AG04449 (cell line): ENCODE data around the gene ADGRV1.

Experiments used
- CTCF ChIA-PET: fragments of 350-600 bp; formaldehyde crosslinking; extraction: SDS; loops from one replicate; lab custom pipeline; 2021; ENCODE audit warnings: antibody characterized with exemption; lab: Yijun Ruan, JAX
- POLR2A ChIA-PET: fragments of 400-600, 350-600 bp; formaldehyde crosslinking; extraction: SDS; loops from one replicate; lab custom pipeline; 2020; ENCODE audit warnings: antibody characterized with exemption, inconsistent platforms; lab: Yijun Ruan, JAX
- DNase-seq: peaks from one replicate; pipeline ENCODE4 v3.0.0-alpha.2; 2010; ENCODE audit warnings: low read depth, low spot score
- H3K4me3 ChIP-seq: 2 replicates; pipeline ENCODE4 v1.5.1; 2011; ENCODE audit warnings: low read depth, mild to moderate bottlenecking, control low read depth, low read length
- TF ChIP-seq, protein P1 (sequence below): IDR thresholded peaks from one replicate; pipeline ENCODE4 v1.5.1; 2011; ENCODE audit warnings: mild to moderate bottlenecking, moderate library complexity, low read length, control low read depth, inconsistent platforms; ENCODE audit not compliant: insufficient read depth; ENCODE audit errors: missing control alignments

The ADGRV1 gene

DNA sequence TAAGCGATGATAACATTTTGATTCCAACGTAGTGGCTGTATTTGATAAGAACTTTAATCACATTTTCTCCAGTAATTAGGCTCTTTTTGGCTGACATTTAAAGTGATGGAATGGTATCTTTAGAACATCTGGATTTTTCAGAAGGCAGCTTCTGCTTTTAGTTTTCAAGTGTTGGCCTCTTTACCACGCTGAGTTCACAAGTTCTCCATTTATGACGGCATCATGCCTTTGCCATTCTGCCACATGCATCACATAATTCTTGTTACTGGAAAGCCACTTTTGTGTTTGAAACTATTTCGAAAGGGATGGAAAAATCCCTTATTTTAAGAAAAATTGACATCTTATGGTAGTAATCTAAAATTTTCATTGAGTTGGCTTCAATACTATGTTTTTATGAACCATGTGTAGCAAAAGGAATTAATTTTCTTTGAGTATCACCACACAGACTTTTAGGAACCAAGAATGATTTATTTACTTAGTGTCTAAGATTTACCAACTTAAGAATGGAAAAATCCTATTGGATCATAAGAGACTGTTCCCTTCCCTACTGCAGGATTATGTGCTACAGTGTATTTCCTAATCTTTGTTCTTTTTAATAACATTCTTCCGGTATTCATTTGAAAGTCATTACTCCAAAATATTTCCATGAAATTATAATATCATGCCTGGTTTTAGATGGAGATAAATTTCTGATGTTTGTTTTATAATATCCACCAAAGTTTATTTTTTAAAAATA lies 344.2 kb downstream of the ADGRV1 start:
- TF ChIP-seq, protein P1, sequence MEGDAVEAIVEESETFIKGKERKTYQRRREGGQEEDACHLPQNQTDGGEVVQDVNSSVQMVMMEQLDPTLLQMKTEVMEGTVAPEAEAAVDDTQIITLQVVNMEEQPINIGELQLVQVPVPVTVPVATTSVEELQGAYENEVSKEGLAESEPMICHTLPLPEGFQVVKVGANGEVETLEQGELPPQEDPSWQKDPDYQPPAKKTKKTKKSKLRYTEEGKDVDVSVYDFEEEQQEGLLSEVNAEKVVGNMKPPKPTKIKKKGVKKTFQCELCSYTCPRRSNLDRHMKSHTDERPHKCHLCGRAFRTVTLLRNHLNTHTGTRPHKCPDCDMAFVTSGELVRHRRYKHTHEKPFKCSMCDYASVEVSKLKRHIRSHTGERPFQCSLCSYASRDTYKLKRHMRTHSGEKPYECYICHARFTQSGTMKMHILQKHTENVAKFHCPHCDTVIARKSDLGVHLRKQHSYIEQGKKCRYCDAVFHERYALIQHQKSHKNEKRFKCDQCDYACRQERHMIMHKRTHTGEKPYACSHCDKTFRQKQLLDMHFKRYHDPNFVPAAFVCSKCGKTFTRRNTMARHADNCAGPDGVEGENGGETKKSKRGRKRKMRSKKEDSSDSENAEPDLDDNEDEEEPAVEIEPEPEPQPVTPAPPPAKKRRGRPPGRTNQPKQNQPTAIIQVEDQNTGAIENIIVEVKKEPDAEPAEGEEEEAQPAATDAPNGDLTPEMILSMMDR, result no peak
- no peak overlapping the region for H3K4me3 ChIP-seq
- no peak for DNase-seq
- ChIA-PET CTCF (no interaction called here), POLR2A (no interaction called here)

DNA sequence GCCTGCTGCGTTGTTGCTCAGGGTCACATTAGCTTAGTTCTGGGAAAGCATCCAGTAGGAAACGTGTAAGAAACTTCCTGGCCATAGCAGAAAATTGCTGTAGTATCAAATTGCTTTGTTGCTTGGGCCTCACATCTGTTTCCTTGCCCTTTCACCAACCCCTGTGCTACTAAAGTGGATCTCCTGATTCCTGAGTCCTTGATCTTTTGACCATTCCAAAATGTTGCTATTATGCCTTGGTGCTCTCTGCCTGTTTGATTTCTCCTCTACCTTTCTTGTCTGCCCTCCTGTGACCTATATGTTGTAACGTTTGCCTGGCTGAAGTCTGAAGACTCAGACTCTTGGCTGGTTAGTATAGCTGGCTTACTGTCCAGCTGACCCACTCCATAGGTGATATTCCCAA lies 350.5 kb downstream of the ADGRV1 start:
- TF ChIP-seq, protein P1, result no peak
- ChIA-PET CTCF (no interaction called here), POLR2A (no interaction called here)
- H3K4me3 ChIP-seq, result no peak overlapping the region
- DNase-seq, result no peak

DNA sequence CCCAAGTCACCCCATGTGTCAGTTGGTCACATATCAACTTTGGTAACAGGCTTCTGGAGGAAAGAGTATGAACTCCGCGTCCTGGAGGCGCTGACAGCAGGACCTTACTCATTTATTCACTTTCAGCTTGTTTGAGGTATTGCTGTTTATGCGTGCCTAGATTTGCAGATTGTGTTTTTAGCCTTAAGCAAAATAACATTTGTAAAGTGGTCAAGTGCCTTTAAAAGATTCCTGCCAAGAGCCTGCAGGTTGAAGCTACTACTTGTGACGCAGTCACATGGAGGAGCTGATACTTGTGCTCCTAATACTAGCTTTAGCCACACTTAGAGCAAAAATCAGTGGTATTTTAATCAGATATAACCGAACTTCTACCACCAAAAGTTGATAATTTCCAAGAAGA lies 351.3 kb downstream of the ADGRV1 start:
- TF ChIP-seq, protein P1, result no peak
- ChIA-PET CTCF (no interaction called here), POLR2A (no interaction called here)
- no peak for DNase-seq
- no peak overlapping the region for H3K4me3 ChIP-seq

- CTCF ChIA-PET, result no interaction called here
- TF ChIP-seq, protein P1, result no peak
- POLR2A ChIA-PET, result no interaction called here
- DNase-seq, result no peak
- H3K4me3 ChIP-seq, result no peak overlapping the region
Observed at GRCh38 chr5:90911169-90911568, 352.6 kb downstream of the ADGRV1 start.

GRCh38 chr5:90912476-90912875 lies 353.9 kb downstream of the ADGRV1 start:
- TF ChIP-seq, protein P1, result no peak
- DNase-seq, result no peak
- POLR2A ChIA-PET, result no interaction called here
- H3K4me3 ChIP-seq, result no peak overlapping the region
- CTCF ChIA-PET, result interaction anchor here (1.2 kb wide), 1 partner anchor 24 kb away, joined by 3 read pairs; no protein-coding TSS in a partner anchor

DNA sequence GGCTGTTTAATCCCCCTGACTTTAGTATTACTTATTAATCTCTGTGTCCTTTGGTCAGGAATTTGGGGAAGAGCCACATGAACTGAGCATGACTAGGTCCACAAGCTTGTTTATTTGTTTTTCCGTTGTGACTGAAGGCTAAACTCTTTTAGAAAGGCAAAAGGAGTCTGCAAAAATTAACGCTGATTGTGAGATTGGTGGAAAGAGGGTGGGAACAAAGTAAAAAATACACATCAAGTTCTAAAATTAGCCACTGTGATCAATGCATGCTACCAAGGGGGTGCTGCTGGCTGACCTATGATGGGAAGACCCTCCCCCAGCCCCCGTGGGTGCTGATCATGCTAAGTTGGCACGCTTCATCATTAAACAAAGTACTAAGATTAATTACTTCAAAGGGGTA lies 356.8 kb downstream of the ADGRV1 start:
- ChIA-PET CTCF (no interaction called here), POLR2A (no interaction called here)
- DNase-seq, result no peak
- TF ChIP-seq, protein P1, result no peak
- no peak overlapping the region for H3K4me3 ChIP-seq
